MM.1S (cell line): Measurements from ENCODE around the gene SULT1A3.
"Not testable (repeated sequence)": the region's sequence is repeated elsewhere in the genome, so short reads cannot be mapped to it uniquely, and the experiment has no call there.

ENCODE experiments used
- EZH2 ChIP-seq: fragments of 300-600 bp; sonication (generic); optimal IDR thresholded peaks from 2 replicates; pipeline ENCODE3; 2017; ENCODE audit warnings: low read depth, mild to moderate bottlenecking, antibody characterized with exemption, low read length, mixed read lengths
- EZH2phosphoT487 ChIP-seq: fragments of 300-600 bp; sonication (generic); IDR thresholded peaks from 2 replicates; pipeline ENCODE4 v1.6.1; 2018; ENCODE audit warnings: antibody characterized with exemption, low read length
- TF ChIP-seq, protein P1 (sequence below): fragments of 300-600 bp; sonication (generic); IDR thresholded peaks from 2 replicates; pipeline ENCODE4 v1.5.1; 2016; ENCODE audit warnings: antibody characterized with exemption, low read length, mixed read lengths

DNA sequence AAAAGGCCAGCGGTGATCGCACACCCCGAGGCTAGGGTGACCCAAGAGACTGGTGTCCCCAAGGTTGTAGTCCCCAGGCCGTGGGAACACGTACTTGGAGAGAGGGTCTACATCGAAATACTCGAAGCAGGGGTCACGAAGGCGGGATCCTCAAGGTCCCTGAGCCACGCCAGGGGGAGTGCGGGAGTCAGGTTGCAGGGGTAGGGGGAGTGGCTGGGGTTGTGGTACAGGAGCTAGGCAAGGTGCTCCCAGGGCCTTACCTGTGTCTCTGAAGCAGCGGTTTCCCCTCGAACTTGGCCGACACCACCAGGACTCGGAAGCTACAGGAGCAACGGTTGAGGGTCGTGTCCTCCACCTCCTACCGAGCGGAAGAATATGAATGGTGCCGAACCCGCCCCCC, 6.0 kb upstream of the SULT1A3 start:
- TF ChIP-seq, protein P1, sequence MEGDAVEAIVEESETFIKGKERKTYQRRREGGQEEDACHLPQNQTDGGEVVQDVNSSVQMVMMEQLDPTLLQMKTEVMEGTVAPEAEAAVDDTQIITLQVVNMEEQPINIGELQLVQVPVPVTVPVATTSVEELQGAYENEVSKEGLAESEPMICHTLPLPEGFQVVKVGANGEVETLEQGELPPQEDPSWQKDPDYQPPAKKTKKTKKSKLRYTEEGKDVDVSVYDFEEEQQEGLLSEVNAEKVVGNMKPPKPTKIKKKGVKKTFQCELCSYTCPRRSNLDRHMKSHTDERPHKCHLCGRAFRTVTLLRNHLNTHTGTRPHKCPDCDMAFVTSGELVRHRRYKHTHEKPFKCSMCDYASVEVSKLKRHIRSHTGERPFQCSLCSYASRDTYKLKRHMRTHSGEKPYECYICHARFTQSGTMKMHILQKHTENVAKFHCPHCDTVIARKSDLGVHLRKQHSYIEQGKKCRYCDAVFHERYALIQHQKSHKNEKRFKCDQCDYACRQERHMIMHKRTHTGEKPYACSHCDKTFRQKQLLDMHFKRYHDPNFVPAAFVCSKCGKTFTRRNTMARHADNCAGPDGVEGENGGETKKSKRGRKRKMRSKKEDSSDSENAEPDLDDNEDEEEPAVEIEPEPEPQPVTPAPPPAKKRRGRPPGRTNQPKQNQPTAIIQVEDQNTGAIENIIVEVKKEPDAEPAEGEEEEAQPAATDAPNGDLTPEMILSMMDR: not testable (repeated sequence)
- not testable (repeated sequence) for TF ChIP-seq EZH2, EZH2phosphoT487
